Breast epithelium (tissue), 4 donors: Measurements from ENCODE around the gene STARD8. TPM values are rescaled to one million over a fixed set of nuclear protein-coding genes. Genes with fewer than 3 reads are reported as not detected.

Source experiments
- DNase-seq, 2 donors: peaks; one replicate each; pipeline ENCODE4 v3.0.0-alpha.2; 2019; ENCODE audit warnings: low spot score in 2 of 2
- H3K27ac ChIP-seq, 2 donors: fragments of 200-600 bp; sonication (generic) in 1 of 2; one replicate each; pipeline ENCODE4 v1.5.1; 2016 to 2019; ENCODE audit warnings: mild to moderate bottlenecking in 1 of 2
- H3K27me3 ChIP-seq, 2 donors: fragments of 200-600 bp; sonication (generic) in 1 of 2; one replicate each; pipeline versions ENCODE4 v1.5.1 to v1.6.0; 2017 to 2019; ENCODE audit warnings: control low read depth in 1 of 2, mild to moderate bottlenecking in 1 of 2
- H3K36me3 ChIP-seq: fragments of 200-600 bp; one replicate; pipeline ENCODE4 v1.5.1; 2019
- H3K4me1 ChIP-seq, 2 donors: fragments of 200-600 bp; sonication (generic); one replicate each; pipeline ENCODE4 v1.5.1; 2016 to 2019; ENCODE audit warnings: control low read depth in 1 of 2
- H3K4me3 ChIP-seq, 3 donors: fragments of 200-600 bp; sonication (generic); 1 replicate in 2 of 3; 2 replicates in 1 of 3; pipeline ENCODE4 v1.5.1; 2016 to 2019; ENCODE audit warnings: mild to moderate bottlenecking in 3 of 3, moderate library complexity in 2 of 3
- H3K9me3 ChIP-seq, 2 donors: fragments of 200-600 bp; sonication (generic) in 1 of 2; one replicate each; pipeline ENCODE4 v1.5.1; 2016 to 2019; ENCODE audit warnings: control low read depth in 1 of 2
- CTCF ChIP-seq, 3 donors: fragments of 450-650 bp; IDR thresholded peaks; one replicate each; pipeline ENCODE4 v1.5.1; 2016 to 2017; ENCODE audit warnings: antibody characterized with exemption in 3 of 3, mild to moderate bottlenecking in 3 of 3, moderate library complexity in 3 of 3
- POLR2A ChIP-seq: fragments of 450-650 bp; IDR thresholded peaks from one replicate; pipeline ENCODE4 v1.6.1; 2016; ENCODE audit warnings: antibody characterized with exemption, mild to moderate bottlenecking, moderate library complexity
- POLR2AphosphoS5 ChIP-seq, 3 donors: sonication (generic); formaldehyde crosslinking; IDR thresholded peaks; one replicate each; pipeline ENCODE4 v1.6.1; 2017; ENCODE audit warnings: antibody characterized with exemption in 3 of 3
- intact Hi-C: fragments of 100-400 bp; cut with DNase I; formaldehyde crosslinking; loops from one replicate; pipeline ENCODE4 v1.15.1; 2023; ENCODE audit warnings: low total_unique reads
- total RNA-seq, 3 donors: library from RNA; depleted of rRNA; stranded (reverse); fragments of >200 nt; gene quantifications; one replicate each; pipeline ENCODE4 v1.1.0, GENCODE V29; 2016

Gene STARD8
- total RNA-seq, 3 donors from 2014 or later: 6.4 to 18.7 (median 9.2) TPM

- Histone ChIP-seq H3K9me3 (no peaks in the 10 kb centered on the region), H3K27ac (no peak overlapping the region), H3K4me3 (no peak overlapping the region), H3K4me1 (no peaks in the 10 kb centered on the region), H3K27me3 (peaks cover 0 to 70% of the 10 kb centered on the region in 2 donors), H3K36me3 (no peaks in the 10 kb centered on the region)
- TF ChIP-seq POLR2AphosphoS5 (IDR thresholded peaks at IDR 0.05) (no peak), POLR2A (no peak), CTCF (IDR thresholded peaks at IDR 0.05) (no peak)
- intact Hi-C loops: no loop called here
- DNase-seq: no peak
These were observed 71.0 kb downstream of the STARD8 start for GRCh38 chrX:68718443-68718820.

- H3K27ac ChIP-seq: no peak overlapping the region
- intact Hi-C loops: no loop called here
- no peaks in the 10 kb centered on the region for H3K36me3 ChIP-seq
- TF ChIP-seq CTCF (IDR thresholded peaks at IDR 0.05) (no peak), POLR2A (no peak), POLR2AphosphoS5 (IDR thresholded peaks at IDR 0.05) (no peak)
- no peaks in the 10 kb centered on the region for H3K9me3 ChIP-seq
- H3K4me1 ChIP-seq: no peaks in the 10 kb centered on the region
- DNase-seq: no peak
- H3K4me3 ChIP-seq: no peak overlapping the region
- peaks cover 0 to 72% of the 10 kb centered on the region in 2 donors for H3K27me3 ChIP-seq
These were observed 71.9 kb downstream of the STARD8 start for GRCh38 chrX:68719181-68719903.

- TF ChIP-seq POLR2AphosphoS5 (IDR thresholded peaks at IDR 0.05) (no peak), CTCF (IDR thresholded peaks at IDR 0.05) (no peak), POLR2A (no peak)
- no peak overlapping the region for H3K4me3 ChIP-seq
- DNase-seq: no peak
- no peak overlapping the region for H3K27ac ChIP-seq
- H3K4me1 ChIP-seq: no peaks in the 10 kb centered on the region
- H3K36me3 ChIP-seq: no peaks in the 10 kb centered on the region
- no peaks in the 10 kb centered on the region for H3K9me3 ChIP-seq
- H3K27me3 ChIP-seq: peaks cover 0 to 79% of the 10 kb centered on the region in 2 donors
- intact Hi-C loops: no loop called here
These were observed 72.6 kb downstream of the STARD8 start for GRCh38 chrX:68719904-68720614.

- Histone ChIP-seq H3K27me3 (peaks cover 0 to 77% of the 10 kb centered on the region in 2 donors), H3K27ac (no peak overlapping the region), H3K4me1 (no peaks in the 10 kb centered on the region), H3K9me3 (no peaks in the 10 kb centered on the region), H3K4me3 (no peak overlapping the region), H3K36me3 (no peaks in the 10 kb centered on the region)
- intact Hi-C loops: no loop called here
- no peak for DNase-seq
- TF ChIP-seq POLR2A: no peak
- TF ChIP-seq CTCF (IDR thresholded peaks at IDR 0.05): no peak
- TF ChIP-seq POLR2AphosphoS5 (IDR thresholded peaks at IDR 0.05): no peak
These were observed 73.4 kb downstream of the STARD8 start for GRCh38 chrX:68720851-68721250.

GRCh38 chrX:68721546-68721945 is 74.1 kb downstream of the STARD8 start:
- TF ChIP-seq CTCF (IDR thresholded peaks at IDR 0.05) (no peak), POLR2AphosphoS5 (IDR thresholded peaks at IDR 0.05) (no peak), POLR2A (no peak)
- no peaks in the 10 kb centered on the region for H3K4me1 ChIP-seq
- no peak overlapping the region for H3K4me3 ChIP-seq
- no peaks in the 10 kb centered on the region for H3K36me3 ChIP-seq
- no peak for DNase-seq
- H3K27me3 ChIP-seq: peaks cover 0 to 78% of the 10 kb centered on the region in 2 donors
- intact Hi-C loops: no loop called here
- H3K27ac ChIP-seq: no peak overlapping the region
- H3K9me3 ChIP-seq: no peaks in the 10 kb centered on the region
